SU-DHL-6 (cell line): Measurements from ENCODE around the gene BRAT1.

Experiments
- H2AFZ ChIP-seq: fragments of 200-600 bp; sonication (generic); 2 replicates; pipeline ENCODE4 v1.6.1; 2014; ENCODE audit warnings: low read depth, mild to moderate bottlenecking, moderate library complexity, mixed read lengths, antibody characterized with exemption, low read length; ENCODE audit not compliant: severe bottlenecking
- H3F3A ChIP-seq: fragments of 200-600 bp; shearing (Covaris generic); 2 replicates; pipeline ENCODE4 v1.6.0; 2016; ENCODE audit warnings: antibody characterized with exemption, mild to moderate bottlenecking; ENCODE audit not compliant: insufficient read depth
- H3K27ac ChIP-seq: fragments of 200-600 bp; sonication (generic); 2 replicates; pipeline ENCODE4 v1.5.1; 2016; ENCODE audit warnings: low read depth, mild to moderate bottlenecking, low read length, moderate library complexity, mixed read lengths
- H3K27me3 ChIP-seq: fragments of 200-600 bp; sonication (generic), shearing (Covaris generic); 2 replicates; pipeline ENCODE4 v1.6.0; 2014; ENCODE audit warnings: mild to moderate bottlenecking, low read length
- H3K36me3 ChIP-seq: fragments of 200-600 bp; sonication (generic); 2 replicates; pipeline ENCODE4 v1.6.1; 2014; ENCODE audit warnings: mild to moderate bottlenecking, low read length, mixed read lengths
- H3K4me2 ChIP-seq: fragments of 300-600, 200-600 bp; shearing (Covaris generic), sonication (generic); 2 replicates; pipeline ENCODE4 v1.6.0; 2014; ENCODE audit warnings: low read length, low read depth, mild to moderate bottlenecking; ENCODE audit not compliant: poor library complexity, severe bottlenecking
- H3K4me3 ChIP-seq: fragments of 200-600 bp; sonication (generic); 2 replicates; pipeline ENCODE4 v1.5.1; 2014; ENCODE audit warnings: antibody characterized with exemption, low read length, mild to moderate bottlenecking, mixed read lengths; ENCODE audit not compliant: insufficient read depth, poor library complexity, severe bottlenecking
- H3K79me2 ChIP-seq: fragments of 200-600 bp; sonication (generic); 2 replicates; pipeline ENCODE4 v1.6.1; 2014; ENCODE audit warnings: mild to moderate bottlenecking, low read length, moderate library complexity; ENCODE audit not compliant: insufficient read depth
- H3K9ac ChIP-seq: fragments of 200-600 bp; sonication (generic); 2 replicates; pipeline ENCODE4 v1.7.0; 2014; ENCODE audit warnings: mild to moderate bottlenecking, low read length
- H3K9me2 ChIP-seq: fragments of 200-600 bp; sonication (generic); replicated peaks from 2 replicates; pipeline ENCODE4 v1.6.1; 2014; ENCODE audit warnings: low read length; ENCODE audit not compliant: insufficient read depth
- H3K9me3 ChIP-seq: fragments of 200-600 bp; sonication (generic); 2 replicates; pipeline ENCODE4 v1.6.1; 2014; ENCODE audit warnings: low read length, mixed read lengths; ENCODE audit not compliant: insufficient read depth
- H4K20me1 ChIP-seq: fragments of 200-600 bp; sonication (generic); 2 replicates; pipeline ENCODE4 v1.6.1; 2014; ENCODE audit warnings: low read depth, mild to moderate bottlenecking, antibody characterized with exemption, low read length, moderate library complexity, mixed read lengths
- EZH2phosphoT487 ChIP-seq: fragments of 200-600 bp; sonication (generic), shearing (Covaris generic); conservative IDR thresholded peaks from 2 replicates; pipeline ENCODE4 v1.6.1; 2018; ENCODE audit warnings: mild to moderate bottlenecking, antibody characterized with exemption, low read length, moderate library complexity, mixed read lengths
- TF ChIP-seq, protein P1 (sequence below): fragments of 200-600 bp; sonication (generic); IDR thresholded peaks from one replicate; pipeline ENCODE4 v1.5.1; 2017; ENCODE audit warnings: antibody characterized with exemption, mild to moderate bottlenecking, low read length, moderate library complexity; ENCODE audit not compliant: insufficient read depth, poor library complexity, severe bottlenecking

BRAT1 gene

DNA sequence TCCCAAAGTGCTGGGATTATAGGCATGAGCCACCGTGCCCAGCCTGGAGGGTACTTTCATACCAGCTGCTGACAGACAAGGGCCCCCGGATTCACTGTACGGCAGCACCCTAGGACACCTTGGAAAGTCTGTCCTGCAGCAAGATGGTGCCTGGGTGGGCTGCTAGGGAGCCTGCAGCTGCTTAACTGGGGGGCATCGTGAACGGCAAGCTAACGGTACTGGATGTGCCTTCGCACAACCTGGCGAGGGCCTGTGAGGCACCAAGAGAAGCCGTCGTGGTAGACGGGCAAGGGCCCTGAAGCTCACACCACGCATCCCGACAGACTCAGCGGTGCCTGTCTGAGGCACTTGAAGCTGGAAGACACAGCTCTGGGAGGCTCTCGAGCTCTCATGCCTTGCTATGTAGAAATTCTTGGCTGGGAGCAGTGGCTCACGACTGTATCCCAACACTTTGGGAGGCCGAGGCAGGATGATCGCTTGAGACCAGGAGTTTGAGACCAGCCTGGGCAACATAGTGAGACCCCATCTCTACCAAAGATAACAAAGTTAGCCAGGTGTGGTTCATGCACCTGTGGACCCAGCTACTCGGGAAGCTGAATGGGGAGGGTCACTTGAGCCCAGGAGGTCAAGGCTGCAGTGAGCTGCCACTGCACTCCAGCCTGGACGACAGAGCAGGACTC is 9.4 kb downstream of the BRAT1 start:
- H3K9me2 ChIP-seq = no peaks in the 10 kb centered on the region
- H3K4me3 ChIP-seq = no peak overlapping the region
- no peak for TF ChIP-seq EZH2phosphoT487
- TF ChIP-seq, protein P1, sequence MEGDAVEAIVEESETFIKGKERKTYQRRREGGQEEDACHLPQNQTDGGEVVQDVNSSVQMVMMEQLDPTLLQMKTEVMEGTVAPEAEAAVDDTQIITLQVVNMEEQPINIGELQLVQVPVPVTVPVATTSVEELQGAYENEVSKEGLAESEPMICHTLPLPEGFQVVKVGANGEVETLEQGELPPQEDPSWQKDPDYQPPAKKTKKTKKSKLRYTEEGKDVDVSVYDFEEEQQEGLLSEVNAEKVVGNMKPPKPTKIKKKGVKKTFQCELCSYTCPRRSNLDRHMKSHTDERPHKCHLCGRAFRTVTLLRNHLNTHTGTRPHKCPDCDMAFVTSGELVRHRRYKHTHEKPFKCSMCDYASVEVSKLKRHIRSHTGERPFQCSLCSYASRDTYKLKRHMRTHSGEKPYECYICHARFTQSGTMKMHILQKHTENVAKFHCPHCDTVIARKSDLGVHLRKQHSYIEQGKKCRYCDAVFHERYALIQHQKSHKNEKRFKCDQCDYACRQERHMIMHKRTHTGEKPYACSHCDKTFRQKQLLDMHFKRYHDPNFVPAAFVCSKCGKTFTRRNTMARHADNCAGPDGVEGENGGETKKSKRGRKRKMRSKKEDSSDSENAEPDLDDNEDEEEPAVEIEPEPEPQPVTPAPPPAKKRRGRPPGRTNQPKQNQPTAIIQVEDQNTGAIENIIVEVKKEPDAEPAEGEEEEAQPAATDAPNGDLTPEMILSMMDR = no peak
- no peak overlapping the region for H3K9ac ChIP-seq
- H3K9me3 ChIP-seq = no peaks in the 10 kb centered on the region
- no peaks in the 10 kb centered on the region for H3K79me2 ChIP-seq
- H2AFZ ChIP-seq = no peak overlapping the region
- H3K4me2 ChIP-seq = no peak overlapping the region
- H3F3A ChIP-seq = no peaks in the 10 kb centered on the region
- H3K36me3 ChIP-seq = 0 out of 2 replicates have a peak, but pooled peaks cover 3% of the 10 kb centered on the region
- H3K27ac ChIP-seq = no peak overlapping the region
- no peaks in the 10 kb centered on the region for H3K27me3 ChIP-seq
- H4K20me1 ChIP-seq = no peaks in the 10 kb centered on the region

GRCh38 chr7:2544541-2545188 is 10.7 kb downstream of the BRAT1 start:
- Histone ChIP-seq H3K27me3 (no peaks in the 10 kb centered on the region), H3K9ac (no peak overlapping the region), H3K9me3 (no peaks in the 10 kb centered on the region), H3K36me3 (0 out of 2 replicates have a peak, but pooled peaks cover 3% of the 10 kb centered on the region), H3K27ac (no peak overlapping the region), H3F3A (no peaks in the 10 kb centered on the region), H3K4me3 (no peak overlapping the region), H3K4me2 (no peak overlapping the region), H2AFZ (no peak overlapping the region), H3K9me2 (no peaks in the 10 kb centered on the region), H4K20me1 (no peaks in the 10 kb centered on the region), H3K79me2 (no peaks in the 10 kb centered on the region)
- TF ChIP-seq EZH2phosphoT487 = no peak
- TF ChIP-seq, protein P1 = no peak

- 0 out of 2 replicates have a peak, but pooled peaks cover 3% of the 10 kb centered on the region for H3K36me3 ChIP-seq
- no peak overlapping the region for H3K4me2 ChIP-seq
Observed at GRCh38 chr7:2542916-2543871, 12.1 kb downstream of the BRAT1 start.

More at GRCh38 chr7:2542916-2543871, 12.1 kb downstream of the BRAT1 start:
- no peaks in the 10 kb centered on the region for H3K9me2 ChIP-seq
- no peak overlapping the region for H3K9ac ChIP-seq
- no peak overlapping the region for H2AFZ ChIP-seq
- H3K27ac ChIP-seq = no peak overlapping the region
- no peaks in the 10 kb centered on the region for H3K79me2 ChIP-seq
- H3K4me3 ChIP-seq = no peak overlapping the region
- no peaks in the 10 kb centered on the region for H3K27me3 ChIP-seq
- no peaks in the 10 kb centered on the region for H3F3A ChIP-seq
- no peaks in the 10 kb centered on the region for H3K9me3 ChIP-seq
- no peaks in the 10 kb centered on the region for H4K20me1 ChIP-seq
- no peak for TF ChIP-seq EZH2phosphoT487
- TF ChIP-seq, protein P1 = no peak
